ENCODE results near the gene MINAR1.

DNA sequence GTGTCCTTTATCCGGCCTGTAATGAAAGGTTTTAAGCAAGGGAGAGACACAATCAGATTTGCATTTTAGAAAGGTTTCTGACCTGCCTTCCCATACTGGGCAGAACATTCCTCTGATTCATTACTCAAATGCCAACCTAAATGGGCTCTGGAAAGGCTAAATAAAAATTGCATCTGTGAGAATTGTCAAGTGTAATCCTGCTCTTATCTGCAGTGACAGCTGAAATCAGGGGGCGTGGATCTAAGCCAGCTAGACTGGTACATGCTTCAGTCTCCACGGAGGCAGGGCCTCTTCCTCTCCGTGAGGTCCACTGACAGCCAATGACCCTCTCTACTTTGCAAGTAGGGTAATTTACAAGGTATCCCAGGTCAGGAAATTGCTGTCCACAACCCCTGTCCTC, 32.5 kb upstream of the MINAR1 start:
- TF ChIP-seq, protein P1, sequence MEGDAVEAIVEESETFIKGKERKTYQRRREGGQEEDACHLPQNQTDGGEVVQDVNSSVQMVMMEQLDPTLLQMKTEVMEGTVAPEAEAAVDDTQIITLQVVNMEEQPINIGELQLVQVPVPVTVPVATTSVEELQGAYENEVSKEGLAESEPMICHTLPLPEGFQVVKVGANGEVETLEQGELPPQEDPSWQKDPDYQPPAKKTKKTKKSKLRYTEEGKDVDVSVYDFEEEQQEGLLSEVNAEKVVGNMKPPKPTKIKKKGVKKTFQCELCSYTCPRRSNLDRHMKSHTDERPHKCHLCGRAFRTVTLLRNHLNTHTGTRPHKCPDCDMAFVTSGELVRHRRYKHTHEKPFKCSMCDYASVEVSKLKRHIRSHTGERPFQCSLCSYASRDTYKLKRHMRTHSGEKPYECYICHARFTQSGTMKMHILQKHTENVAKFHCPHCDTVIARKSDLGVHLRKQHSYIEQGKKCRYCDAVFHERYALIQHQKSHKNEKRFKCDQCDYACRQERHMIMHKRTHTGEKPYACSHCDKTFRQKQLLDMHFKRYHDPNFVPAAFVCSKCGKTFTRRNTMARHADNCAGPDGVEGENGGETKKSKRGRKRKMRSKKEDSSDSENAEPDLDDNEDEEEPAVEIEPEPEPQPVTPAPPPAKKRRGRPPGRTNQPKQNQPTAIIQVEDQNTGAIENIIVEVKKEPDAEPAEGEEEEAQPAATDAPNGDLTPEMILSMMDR (conservative IDR thresholded peaks at IDR 0.05) = no peak
- no peak for TF ChIP-seq EZH2 (IDR thresholded peaks at IDR 0.05; ENCODE audit: low read depth)
